ENCODE results near the gene TBKBP1. TPM values are rescaled to one million over a fixed set of nuclear protein-coding genes. Genes with fewer than 3 reads are reported as not detected.
A peak's percentile ranks its signal among the peaks of the same experiment; 100 is the strongest.

The TBKBP1 gene
- total RNA-seq, 1 donor from 2014 or later, result 18.3 TPM

GRCh38 chr17:47650525-47651522, 43.1 kb upstream of the TBKBP1 start:
- Mint-ChIP-seq H3K27ac (ENCODE audit: unreplicated experiment) (peak overlapping the region; percentile 87), H3K9me3 (no peaks in the 10 kb centered on the region), H3K27me3 (ENCODE audit: low read depth) (peaks cover 4% of the 10 kb centered on the region), H3K36me3 (ENCODE audit: low read depth) (peaks cover 17% of the 10 kb centered on the region), H3K4me3 (peak overlapping the region; percentile 98), H3K4me1 (peaks cover 62% of the 10 kb centered on the region)
- TF ChIP-seq CTCF (conservative IDR thresholded peaks at IDR 0.05), result no peak
- DNase-seq (ENCODE audit: low read depth, low spot score), result peak; percentile 88

- Mint-ChIP-seq H3K27ac (ENCODE audit: unreplicated experiment) (no peak overlapping the region), H3K4me3 (peak overlapping the region; percentile 94), H3K4me1 (peaks cover 63% of the 10 kb centered on the region), H3K9me3 (no peaks in the 10 kb centered on the region), H3K27me3 (ENCODE audit: low read depth) (peaks cover 4% of the 10 kb centered on the region), H3K36me3 (ENCODE audit: low read depth) (peaks cover 20% of the 10 kb centered on the region)
- TF ChIP-seq CTCF (conservative IDR thresholded peaks at IDR 0.05), result no peak
- no peak for DNase-seq (ENCODE audit: low read depth, low spot score)
These were observed 42.3 kb upstream of the TBKBP1 start for GRCh38 chr17:47651704-47652103.

GRCh38 chr17:47652570-47652969, 41.4 kb upstream of the TBKBP1 start:
- H3K4me3 Mint-ChIP-seq, result peak overlapping the region; percentile 77
- H3K36me3 Mint-ChIP-seq (ENCODE audit: low read depth), result peaks cover 23% of the 10 kb centered on the region
- peaks cover 63% of the 10 kb centered on the region for H3K4me1 Mint-ChIP-seq
- no peak for TF ChIP-seq CTCF (conservative IDR thresholded peaks at IDR 0.05)
- H3K27ac Mint-ChIP-seq (ENCODE audit: unreplicated experiment), result no peak overlapping the region
- no peak for DNase-seq (ENCODE audit: low read depth, low spot score)
- peaks cover 4% of the 10 kb centered on the region for H3K27me3 Mint-ChIP-seq (ENCODE audit: low read depth)
- no peaks in the 10 kb centered on the region for H3K9me3 Mint-ChIP-seq

- peaks cover 4% of the 10 kb centered on the region for H3K27me3 Mint-ChIP-seq (ENCODE audit: low read depth)
- H3K27ac Mint-ChIP-seq (ENCODE audit: unreplicated experiment), result peak overlapping the region; percentile 28
- DNase-seq (ENCODE audit: low read depth, low spot score), result no peak
- H3K4me3 Mint-ChIP-seq, result peak overlapping the region; percentile 79
- peaks cover 27% of the 10 kb centered on the region for H3K36me3 Mint-ChIP-seq (ENCODE audit: low read depth)
- TF ChIP-seq CTCF (conservative IDR thresholded peaks at IDR 0.05), result no peak
- no peaks in the 10 kb centered on the region for H3K9me3 Mint-ChIP-seq
- H3K4me1 Mint-ChIP-seq, result peaks cover 60% of the 10 kb centered on the region
These were observed 40.5 kb upstream of the TBKBP1 start for GRCh38 chr17:47653442-47653841.

GRCh38 chr17:47654991-47655390, 39.0 kb upstream of the TBKBP1 start:
- H3K9me3 Mint-ChIP-seq, result no peaks in the 10 kb centered on the region
- H3K4me1 Mint-ChIP-seq, result peaks cover 48% of the 10 kb centered on the region
- peak overlapping the region; percentile 72 for H3K27ac Mint-ChIP-seq (ENCODE audit: unreplicated experiment)
- H3K4me3 Mint-ChIP-seq, result peak overlapping the region; percentile 81
- no peak for TF ChIP-seq CTCF (conservative IDR thresholded peaks at IDR 0.05)
- no peaks in the 10 kb centered on the region for H3K27me3 Mint-ChIP-seq (ENCODE audit: low read depth)
- H3K36me3 Mint-ChIP-seq (ENCODE audit: low read depth), result peaks cover 29% of the 10 kb centered on the region
- DNase-seq (ENCODE audit: low read depth, low spot score), result no peak

Measured in neural crest cell (in vitro differentiated cells).